ENCODE data around the gene EIF3L.

Gene EIF3L

GRCh38 chr22:37926358-37926757 is 77.1 kb downstream of the EIF3L start:
- TF ChIP-seq MAX (IDR thresholded peaks at IDR 0.05; ENCODE audit: low read depth, low read length) (no peak), MYC (IDR thresholded peaks at IDR 0.05; ENCODE audit: low read depth, low read length) (no peak), POLR2A (IDR thresholded peaks at IDR 0.05; ENCODE audit: extremely low read depth, insufficient read length) (no peak), CTCF (IDR thresholded peaks at IDR 0.05; ENCODE audit: low read depth, low read length) (no peak)
- H3K4me3 ChIP-seq (ENCODE audit: low read depth, low read length), result no peak overlapping the region
- DNase-seq (ENCODE audit: low read depth), result no peak

- no peak for DNase-seq (ENCODE audit: low read depth)
- no peak overlapping the region for H3K4me3 ChIP-seq (ENCODE audit: low read depth, low read length)
- TF ChIP-seq MYC (IDR thresholded peaks at IDR 0.05; ENCODE audit: low read depth, low read length) (no peak), POLR2A (IDR thresholded peaks at IDR 0.05; ENCODE audit: extremely low read depth, insufficient read length) (no peak), MAX (IDR thresholded peaks at IDR 0.05; ENCODE audit: low read depth, low read length) (no peak), CTCF (IDR thresholded peaks at IDR 0.05; ENCODE audit: low read depth, low read length) (no peak)
These were observed 77.8 kb downstream of the EIF3L start for GRCh38 chr22:37926771-37927636.

- DNase-seq (ENCODE audit: low read depth), result no peak
- TF ChIP-seq POLR2A (IDR thresholded peaks at IDR 0.05; ENCODE audit: extremely low read depth, insufficient read length) (no peak), MAX (IDR thresholded peaks at IDR 0.05; ENCODE audit: low read depth, low read length) (no peak), MYC (IDR thresholded peaks at IDR 0.05; ENCODE audit: low read depth, low read length) (no peak)
- no peak overlapping the region for H3K4me3 ChIP-seq (ENCODE audit: low read depth, low read length)
These were observed 78.4 kb downstream of the EIF3L start for GRCh38 chr22:37927637-37927936.

GRCh38 chr22:37929390-37929789 is 80.2 kb downstream of the EIF3L start:
- DNase-seq (ENCODE audit: low read depth), result no peak
- TF ChIP-seq MAX (IDR thresholded peaks at IDR 0.05; ENCODE audit: low read depth, low read length) (no peak), MYC (IDR thresholded peaks at IDR 0.05; ENCODE audit: low read depth, low read length) (no peak), POLR2A (IDR thresholded peaks at IDR 0.05; ENCODE audit: extremely low read depth, insufficient read length) (no peak), CTCF (IDR thresholded peaks at IDR 0.05; ENCODE audit: low read depth, low read length) (no peak)
- no peak overlapping the region for H3K4me3 ChIP-seq (ENCODE audit: low read depth, low read length)

GRCh38 chr22:37930270-37930951 is 81.2 kb downstream of the EIF3L start:
- DNase-seq (ENCODE audit: low read depth), result peak; percentile 42
- TF ChIP-seq MAX (IDR thresholded peaks at IDR 0.05; ENCODE audit: low read depth, low read length) (no peak), CTCF (IDR thresholded peaks at IDR 0.05; ENCODE audit: low read depth, low read length) (peak; percentile 33), MYC (IDR thresholded peaks at IDR 0.05; ENCODE audit: low read depth, low read length) (no peak)
- no peak overlapping the region for H3K4me3 ChIP-seq (ENCODE audit: low read depth, low read length)

GRCh38 chr22:37930952-37931440 is 81.8 kb downstream of the EIF3L start:
- no peak for DNase-seq (ENCODE audit: low read depth)
- no peak for TF ChIP-seq POLR2A (IDR thresholded peaks at IDR 0.05; ENCODE audit: extremely low read depth, insufficient read length)
- no peak for TF ChIP-seq MAX (IDR thresholded peaks at IDR 0.05; ENCODE audit: low read depth, low read length)
- TF ChIP-seq CTCF (IDR thresholded peaks at IDR 0.05; ENCODE audit: low read depth, low read length), result no peak
- no peak for TF ChIP-seq MYC (IDR thresholded peaks at IDR 0.05; ENCODE audit: low read depth, low read length)
- no peak overlapping the region for H3K4me3 ChIP-seq (ENCODE audit: low read depth, low read length)

All from NB4 (cell line).